Measurements from ENCODE around the gene CBX7.

DNA sequence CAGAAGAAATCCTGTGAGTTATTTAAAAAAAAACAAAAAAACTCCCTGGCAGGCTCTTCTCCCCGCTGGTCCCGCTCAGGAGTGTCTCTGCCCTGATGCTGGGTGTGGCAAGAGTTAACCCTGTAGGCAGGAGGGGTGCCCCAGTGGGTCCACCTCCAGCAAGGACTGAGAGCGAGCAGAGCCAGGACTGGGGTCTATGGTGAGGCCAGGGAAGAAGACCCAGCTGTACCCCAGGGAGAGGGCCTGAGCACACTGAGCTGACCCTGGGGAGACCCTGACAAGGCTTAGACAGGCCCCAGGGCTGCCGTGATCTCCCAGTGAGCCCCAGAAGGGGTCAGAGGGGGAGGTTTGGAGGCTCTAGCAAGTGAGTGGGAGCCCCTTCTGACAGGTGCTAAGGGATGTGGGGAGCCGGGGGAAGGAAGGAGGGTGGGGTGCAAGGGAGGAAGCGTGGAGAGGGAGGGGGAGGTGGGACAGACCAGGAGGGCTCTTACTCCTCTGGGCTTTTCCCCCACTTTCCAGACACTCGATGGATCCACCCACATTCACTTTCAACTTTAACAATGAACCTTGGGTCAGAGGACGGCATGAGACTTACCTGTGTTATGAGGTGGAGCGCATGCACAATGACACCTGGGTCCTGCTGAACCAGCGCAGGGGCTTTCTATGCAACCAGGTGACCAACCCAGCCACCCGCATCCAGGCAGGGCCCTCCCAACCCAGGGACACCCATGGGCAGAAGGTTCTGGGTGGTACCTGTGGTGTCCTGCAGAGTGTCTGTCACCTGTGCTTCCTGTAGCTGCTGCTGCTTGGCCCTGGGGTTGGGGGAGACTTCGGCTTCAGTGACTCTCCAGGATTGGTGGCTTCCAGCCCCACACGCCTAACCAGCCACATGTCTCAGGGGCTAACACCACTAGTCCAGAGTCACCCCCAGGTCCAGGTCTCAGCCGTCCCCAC, 69.0 kb downstream of the CBX7 start:
- TF ChIP-seq, protein P1, sequence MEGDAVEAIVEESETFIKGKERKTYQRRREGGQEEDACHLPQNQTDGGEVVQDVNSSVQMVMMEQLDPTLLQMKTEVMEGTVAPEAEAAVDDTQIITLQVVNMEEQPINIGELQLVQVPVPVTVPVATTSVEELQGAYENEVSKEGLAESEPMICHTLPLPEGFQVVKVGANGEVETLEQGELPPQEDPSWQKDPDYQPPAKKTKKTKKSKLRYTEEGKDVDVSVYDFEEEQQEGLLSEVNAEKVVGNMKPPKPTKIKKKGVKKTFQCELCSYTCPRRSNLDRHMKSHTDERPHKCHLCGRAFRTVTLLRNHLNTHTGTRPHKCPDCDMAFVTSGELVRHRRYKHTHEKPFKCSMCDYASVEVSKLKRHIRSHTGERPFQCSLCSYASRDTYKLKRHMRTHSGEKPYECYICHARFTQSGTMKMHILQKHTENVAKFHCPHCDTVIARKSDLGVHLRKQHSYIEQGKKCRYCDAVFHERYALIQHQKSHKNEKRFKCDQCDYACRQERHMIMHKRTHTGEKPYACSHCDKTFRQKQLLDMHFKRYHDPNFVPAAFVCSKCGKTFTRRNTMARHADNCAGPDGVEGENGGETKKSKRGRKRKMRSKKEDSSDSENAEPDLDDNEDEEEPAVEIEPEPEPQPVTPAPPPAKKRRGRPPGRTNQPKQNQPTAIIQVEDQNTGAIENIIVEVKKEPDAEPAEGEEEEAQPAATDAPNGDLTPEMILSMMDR (IDR thresholded peaks at IDR 0.05 in 8 of 11, conservative IDR thresholded peaks at IDR 0.05 in 3 of 11), result no peak
- no peak for TF ChIP-seq POLR2A (IDR thresholded peaks at IDR 0.05)

Measured in spleen (tissue), 7 donors.